Effector memory CD4-positive, alpha-beta T cell (primary cell): Measurements from ENCODE around the gene ZNF407.

ENCODE experiments used
- DNase-seq, 3 donors: peaks; one replicate each; pipeline ENCODE4 v3.0.0-alpha.2; 2020
- H3K27ac ChIP-seq: 2 replicates; pipeline ENCODE4 v1.7.0; 2013; ENCODE audit warnings: mild to moderate bottlenecking, low read length, moderate library complexity; ENCODE audit not compliant: insufficient read depth, poor library complexity, severe bottlenecking
- H3K27me3 ChIP-seq: replicated peaks from 2 replicates; pipeline ENCODE4 v1.7.0; 2013; ENCODE audit warnings: mild to moderate bottlenecking, low read length; ENCODE audit not compliant: insufficient read depth, control insufficient read depth, poor library complexity, severe bottlenecking
- H3K36me3 ChIP-seq: 2 replicates; pipeline ENCODE4 v1.7.0; 2013; ENCODE audit warnings: mild to moderate bottlenecking, low read length, moderate library complexity; ENCODE audit not compliant: control insufficient read depth, insufficient read depth
- H3K4me1 ChIP-seq: 2 replicates; pipeline ENCODE4 v1.7.0; 2013; ENCODE audit warnings: low read length, mild to moderate bottlenecking; ENCODE audit not compliant: control insufficient read depth, insufficient read depth, poor library complexity, severe bottlenecking
- H3K4me3 ChIP-seq: 2 replicates; pipeline ENCODE4 v1.7.0; 2013; ENCODE audit warnings: low read length, low read depth, mild to moderate bottlenecking; ENCODE audit not compliant: insufficient read depth, poor library complexity, severe bottlenecking
- H3K9me3 ChIP-seq: 2 replicates; pipeline ENCODE4 v1.7.0; 2013; ENCODE audit warnings: mild to moderate bottlenecking, low read length, moderate library complexity; ENCODE audit not compliant: control insufficient read depth

Gene ZNF407

GRCh38 chr18:74869904-74870863 lies 272.5 kb downstream of the ZNF407 start:
- H3K36me3 ChIP-seq = no peaks in the 10 kb centered on the region
- H3K4me1 ChIP-seq = no peaks in the 10 kb centered on the region
- no peaks in the 10 kb centered on the region for H3K9me3 ChIP-seq
- H3K27me3 ChIP-seq = no peaks in the 10 kb centered on the region
- no peak for DNase-seq
- H3K4me3 ChIP-seq = no peak overlapping the region
- no peak overlapping the region for H3K27ac ChIP-seq

- Histone ChIP-seq H3K9me3 (no peaks in the 10 kb centered on the region), H3K36me3 (no peaks in the 10 kb centered on the region), H3K4me3 (no peak overlapping the region), H3K27ac (no peak overlapping the region), H3K27me3 (no peaks in the 10 kb centered on the region), H3K4me1 (no peaks in the 10 kb centered on the region)
- no peak for DNase-seq
These were observed 273.3 kb downstream of the ZNF407 start for GRCh38 chr18:74870950-74871349.

DNA sequence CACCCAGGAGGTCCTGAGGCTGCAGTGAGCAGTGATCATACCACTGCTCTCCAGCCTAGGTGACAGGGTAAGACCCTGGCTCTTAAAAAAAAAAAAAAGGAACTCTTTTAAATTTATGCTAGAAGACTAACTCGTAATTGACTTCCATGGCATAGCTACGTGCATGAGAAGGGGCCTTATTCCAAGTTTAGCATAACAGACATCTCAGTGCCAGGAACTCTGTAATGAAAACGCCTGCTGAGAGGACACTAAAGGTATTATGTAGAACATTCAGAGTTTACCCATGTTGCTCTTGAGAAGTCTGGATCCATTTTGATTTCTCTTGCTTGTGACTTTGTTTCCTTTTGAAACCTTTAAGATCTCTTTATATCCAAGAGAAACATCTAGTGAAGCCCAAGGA lies 276.0 kb downstream of the ZNF407 start:
- H3K27me3 ChIP-seq = no peaks in the 10 kb centered on the region
- H3K27ac ChIP-seq = no peak overlapping the region
- H3K9me3 ChIP-seq = no peaks in the 10 kb centered on the region
- no peaks in the 10 kb centered on the region for H3K4me1 ChIP-seq
- H3K4me3 ChIP-seq = no peak overlapping the region
- H3K36me3 ChIP-seq = no peaks in the 10 kb centered on the region
- no peak for DNase-seq

DNA sequence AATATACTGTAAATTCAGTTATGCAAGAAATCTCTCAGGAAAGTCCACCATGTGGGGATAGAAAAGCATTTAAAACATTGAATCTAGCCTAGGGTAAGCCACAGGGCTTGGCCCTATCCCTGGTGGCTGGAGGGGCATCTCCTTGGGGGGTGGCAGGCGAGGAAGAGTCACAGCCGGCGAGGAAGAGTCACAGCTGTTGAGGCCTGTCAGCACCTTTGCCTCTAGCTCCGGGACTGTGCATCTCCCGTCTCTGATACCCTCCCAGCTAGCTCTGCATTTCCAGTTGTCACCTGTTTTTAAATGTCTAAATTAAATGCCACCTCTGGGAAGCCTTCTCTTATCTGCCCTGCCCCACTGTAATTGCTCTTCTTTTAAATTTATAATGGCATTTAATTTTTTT lies 276.7 kb downstream of the ZNF407 start:
- Histone ChIP-seq H3K36me3 (no peaks in the 10 kb centered on the region), H3K27me3 (no peaks in the 10 kb centered on the region), H3K9me3 (no peaks in the 10 kb centered on the region), H3K4me3 (no peak overlapping the region), H3K27ac (no peak overlapping the region), H3K4me1 (no peaks in the 10 kb centered on the region)
- no peak for DNase-seq

GRCh38 chr18:74876630-74877243 lies 279.1 kb downstream of the ZNF407 start:
- peaks cover 12% of the 10 kb centered on the region for H3K36me3 ChIP-seq
- no peaks in the 10 kb centered on the region for H3K4me1 ChIP-seq
- H3K4me3 ChIP-seq = no peak overlapping the region
- no peaks in the 10 kb centered on the region for H3K9me3 ChIP-seq
- H3K27ac ChIP-seq = no peak overlapping the region
- no peak for DNase-seq
- no peaks in the 10 kb centered on the region for H3K27me3 ChIP-seq

GRCh38 chr18:74878267-74878666 lies 280.6 kb downstream of the ZNF407 start:
- H3K4me1 ChIP-seq = no peaks in the 10 kb centered on the region
- H3K9me3 ChIP-seq = no peaks in the 10 kb centered on the region

DNA sequence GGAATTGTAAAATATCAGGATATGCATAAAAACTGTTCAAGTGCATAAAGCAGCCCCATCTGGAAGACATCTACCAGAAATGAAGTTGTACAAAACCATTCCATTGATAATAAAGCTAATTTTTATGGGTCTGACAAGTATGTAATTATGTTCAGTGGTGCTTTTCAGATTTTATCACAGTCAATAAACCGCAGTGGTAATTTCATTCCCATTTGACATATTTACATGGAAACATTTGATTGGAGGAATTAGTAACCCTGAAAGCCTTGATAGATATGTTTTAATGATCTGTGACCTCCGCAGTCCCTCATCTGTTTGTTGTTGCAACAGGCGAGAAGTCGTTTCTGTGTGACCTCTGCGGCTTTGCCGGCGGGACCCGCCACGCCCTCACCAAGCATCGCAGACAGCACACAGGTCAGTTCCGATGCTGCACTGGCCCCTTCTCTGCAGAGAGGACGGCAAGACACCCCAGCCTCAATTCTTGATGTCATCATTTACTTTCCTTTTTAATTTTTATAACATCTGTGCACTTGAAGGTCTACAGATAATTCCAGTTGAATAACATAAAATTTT lies 283.1 kb downstream of the ZNF407 start:
- H3K4me3 ChIP-seq = no peak overlapping the region
- no peaks in the 10 kb centered on the region for H3K4me1 ChIP-seq
- no peaks in the 10 kb centered on the region for H3K27me3 ChIP-seq
- no peak overlapping the region for H3K27ac ChIP-seq
- H3K9me3 ChIP-seq = no peaks in the 10 kb centered on the region
- DNase-seq = no peak
- H3K36me3 ChIP-seq = peaks cover 24% of the 10 kb centered on the region

More at GRCh38 chr18:74878267-74878666, 280.6 kb downstream of the ZNF407 start:
- Histone ChIP-seq H3K4me3 (no peak overlapping the region), H3K27ac (no peak overlapping the region), H3K27me3 (no peaks in the 10 kb centered on the region), H3K36me3 (peaks cover 20% of the 10 kb centered on the region)
- DNase-seq = no peak

DNA sequence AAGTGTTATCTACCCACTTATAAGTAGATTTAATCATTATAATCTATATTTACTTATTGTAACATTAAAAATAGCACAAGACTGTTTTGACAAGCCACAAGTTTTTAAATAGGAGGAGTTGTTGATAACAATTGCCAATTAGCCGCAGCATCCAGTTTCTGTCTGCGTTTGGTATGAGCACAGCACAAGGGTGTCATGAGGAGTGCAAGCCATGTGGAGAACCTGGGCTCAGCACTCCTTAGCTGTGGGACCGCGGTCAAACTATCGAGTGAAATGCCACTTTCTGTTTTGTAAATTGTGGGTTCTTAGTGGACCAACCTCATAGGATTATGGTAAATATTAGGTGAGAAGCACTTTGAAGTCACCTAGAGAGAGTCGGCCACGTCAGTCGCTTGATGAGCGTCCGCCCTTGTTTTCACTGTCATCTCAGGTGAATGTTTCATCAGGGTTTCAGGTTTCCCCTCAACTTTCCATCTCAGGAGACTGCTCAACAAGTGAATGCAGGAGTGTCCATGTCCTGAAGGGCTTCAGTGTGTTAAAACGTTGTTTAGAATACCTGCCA lies 294.5 kb downstream of the ZNF407 start:
- no peak overlapping the region for H3K27ac ChIP-seq

GRCh38 chr18:74895686-74896085 lies 298.0 kb downstream of the ZNF407 start:
- no peak for DNase-seq
- Histone ChIP-seq H3K4me3 (no peak overlapping the region), H3K4me1 (no peaks in the 10 kb centered on the region), H3K27me3 (no peaks in the 10 kb centered on the region), H3K9me3 (no peaks in the 10 kb centered on the region), H3K36me3 (peaks cover 6% of the 10 kb centered on the region), H3K27ac (no peak overlapping the region)

More for the DNA sequence above, 294.5 kb downstream of the ZNF407 start:
- Histone ChIP-seq H3K4me1 (no peaks in the 10 kb centered on the region), H3K27me3 (no peaks in the 10 kb centered on the region), H3K4me3 (no peak overlapping the region), H3K9me3 (no peaks in the 10 kb centered on the region), H3K36me3 (peaks cover 16% of the 10 kb centered on the region)
- DNase-seq = no peak
